ENCODE measurements around the gene NEK1. TPM values are rescaled to one million over a fixed set of nuclear protein-coding genes. Genes with fewer than 3 reads are reported as not detected.

NEK1 gene
- total and polyA plus RNA-seq, 2 donors (not counting 3 experiments of a cell fraction or from before 2014, with no cell fraction given): 2.6 to 10.1 TPM

DNA sequence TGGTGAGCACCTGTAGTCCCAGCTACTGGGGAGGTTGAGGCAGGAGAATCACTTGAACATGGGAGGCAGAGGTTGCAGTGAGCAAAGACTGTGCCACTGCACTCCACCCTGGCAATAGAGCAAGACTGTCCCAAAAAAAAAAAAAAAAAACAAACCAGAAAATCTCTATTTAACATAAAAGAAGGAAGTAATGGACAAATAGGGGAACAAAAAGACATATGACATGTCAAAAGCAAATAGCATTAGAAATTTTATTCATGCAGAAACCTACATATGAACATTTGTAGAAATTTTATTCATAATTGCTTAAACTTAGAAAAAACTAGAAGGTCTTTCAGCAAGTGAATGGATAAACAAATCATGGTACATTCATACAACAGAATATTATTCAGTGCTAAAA, 244.6 kb downstream of the NEK1 start:
- H3K36me3 ChIP-seq (ENCODE audit: control insufficient read depth in 2 of 2, extremely low read depth in 1 of 2, insufficient read depth in 2 of 2, low read length in 2 of 2): no peaks in the 10 kb centered on the region
- H3K27ac ChIP-seq (ENCODE audit: insufficient read depth, low read depth, low read length): no peak overlapping the region
- no peaks in the 10 kb centered on the region for H3K27me3 ChIP-seq (ENCODE audit: control insufficient read depth in 2 of 2, insufficient read depth in 2 of 2, low read length in 2 of 2)
- DNase-seq (ENCODE audit: low read depth, low spot score) (no peak), FAIRE-seq (no peak)
- H2AFZ ChIP-seq (ENCODE audit: low read depth, low read length): no peak overlapping the region
- no peak overlapping the region for H3K4me3 ChIP-seq (replicated peaks in 1 of 3; ENCODE audit: insufficient read depth in 1 of 3, low read depth in 1 of 3, low read length in 3 of 3)
- dilution Hi-C loops (cut with MboI; ENCODE audit: extremely low pct_ligation_motif_present, low sequenced_read_pairs) (no loop called here), intact Hi-C loops (cut with micrococcal nuclease) (no loop called here)
- TF ChIP-seq MAX (IDR thresholded peaks at IDR 0.05; ENCODE audit: insufficient read depth, insufficient read length): no peak
- TF ChIP-seq POLR2A (IDR thresholded peaks at IDR 0.05; ENCODE audit: low read depth, low read length): no peak
- TF ChIP-seq EZH2 (IDR thresholded peaks at IDR 0.05; ENCODE audit: borderline replicate concordance, low read depth, low read length, severe bottlenecking): no peak
- no peak for TF ChIP-seq POLR2AphosphoS5 (IDR thresholded peaks at IDR 0.05; ENCODE audit: insufficient read depth, low read depth, low read length)
- TF ChIP-seq MYC (IDR thresholded peaks at IDR 0.05; ENCODE audit: low read depth, low read length): no peak
- no peak for TF ChIP-seq GATA2 (IDR thresholded peaks at IDR 0.05; ENCODE audit: insufficient read depth, insufficient read length, low read depth, low read length)
- no peak for TF ChIP-seq CTCF (IDR thresholded peaks at IDR 0.05; ENCODE audit: extremely low read depth in 1 of 2, insufficient read depth in 1 of 2, low read depth in 1 of 2, low read length in 2 of 2)
- no peak for TF ChIP-seq FOS (IDR thresholded peaks at IDR 0.05; ENCODE audit: borderline replicate concordance, insufficient read depth, low read length)
- no peak for TF ChIP-seq JUN (IDR thresholded peaks at IDR 0.05; ENCODE audit: borderline replicate concordance, insufficient read depth, insufficient read length, low read depth)
- H3K9me1 ChIP-seq (replicated peaks; ENCODE audit: control insufficient read depth, extremely low read depth, insufficient read depth, low read length): no peaks in the 10 kb centered on the region
- H3K4me1 ChIP-seq (ENCODE audit: control insufficient read depth, extremely low read depth, insufficient read depth, low read length): no peaks in the 10 kb centered on the region
- H3K9ac ChIP-seq (replicated peaks; ENCODE audit: extremely low read depth, insufficient read depth, low read length): no peak overlapping the region
- H3K79me2 ChIP-seq (ENCODE audit: control insufficient read depth, insufficient read depth, low read length): no peaks in the 10 kb centered on the region
- no peak overlapping the region for H3K4me2 ChIP-seq (ENCODE audit: insufficient read depth, low read length)
- BruUV-seq (replicated peaks): no TSS peak
- POLR2A ChIA-PET: no interaction called here
- CTCF ChIA-PET: interaction anchor here (1.2 kb wide), 1 partner anchor 266 kb away, joined by 3 read pairs; no protein-coding TSS in a partner anchor
- no peaks in the 10 kb centered on the region for H4K20me1 ChIP-seq (replicated peaks; ENCODE audit: control insufficient read depth, extremely low read depth, insufficient read depth, low read length)
- H3K9me3 ChIP-seq (replicated peaks; ENCODE audit: control insufficient read depth, insufficient read depth, low read length): no peaks in the 10 kb centered on the region

Measured in endothelial cell of umbilical vein (primary cell).